Ishikawa (cell line): ENCODE data around the gene APOD.

Experiments
- CEBPB ChIP-seq: IDR thresholded peaks from 2 replicates; pipeline ENCODE4 v1.6.1; 2012
- EGR1 ChIP-seq: IDR thresholded peaks from 2 replicates; pipeline ENCODE4 v1.6.1; 2012
- EP300 ChIP-seq: IDR thresholded peaks from 2 replicates; pipeline ENCODE4 v1.6.1; 2012; ENCODE audit warnings: borderline replicate concordance
- MAX ChIP-seq: IDR thresholded peaks from 2 replicates; pipeline ENCODE4 v1.6.1; 2012
- NFIC ChIP-seq: IDR thresholded peaks from 2 replicates; pipeline ENCODE4 v1.6.1; 2012
- RAD21 ChIP-seq: IDR thresholded peaks from 2 replicates; pipeline ENCODE4 v1.6.1; 2012; ENCODE audit warnings: low read depth
- REST ChIP-seq: IDR thresholded peaks from 2 replicates; pipeline ENCODE4 v1.6.1; 2012; ENCODE audit warnings: low read depth, mild to moderate bottlenecking
- TAF1 ChIP-seq: IDR thresholded peaks from 2 replicates; pipeline ENCODE4 v1.6.1; 2012; ENCODE audit warnings: low read depth, mild to moderate bottlenecking
- USF1 ChIP-seq: IDR thresholded peaks from 2 replicates; pipeline ENCODE4 v1.6.1; 2012
- YY1 ChIP-seq: IDR thresholded peaks from 2 replicates; pipeline ENCODE4 v1.6.1; 2012; ENCODE audit warnings: low read depth

- no peak for TF ChIP-seq NFIC
- no peak for TF ChIP-seq EP300
- no peak for TF ChIP-seq USF1
- no peak for TF ChIP-seq EGR1
- TF ChIP-seq REST: no peak
- TF ChIP-seq RAD21: no peak
- no peak for TF ChIP-seq TAF1
- TF ChIP-seq MAX: peak; percentile 12; the same call in 1 of the 2 replicates
- TF ChIP-seq CEBPB: no peak
- no peak for TF ChIP-seq YY1
These were observed 48.4 kb downstream of the APOD start for GRCh38 chr3:195535293-195535692.
